HG03045 (cell line): ENCODE data around the gene MYO3B.

Experiments
- ATAC-seq: cut with Tn5 transposase; IDR thresholded peaks from one replicate; pipeline ENCODE4 v1.9.1; 2021; ENCODE audit warnings: mild to moderate bottlenecking, moderate library complexity; ENCODE audit not compliant: unreplicated experiment

MYO3B gene

GRCh38 chr2:170498619-170499018 is 320.7 kb downstream of the MYO3B start:
- ATAC-seq: no peak

GRCh38 chr2:170500104-170500503 is 322.2 kb downstream of the MYO3B start:
- no peak for ATAC-seq

GRCh38 chr2:170500770-170501169 is 322.8 kb downstream of the MYO3B start:
- ATAC-seq: no peak

- ATAC-seq: no peak
These were observed 323.6 kb downstream of the MYO3B start for GRCh38 chr2:170501421-170502043.

- no peak for ATAC-seq
These were observed 324.6 kb downstream of the MYO3B start for GRCh38 chr2:170502361-170503130.

- no peak for ATAC-seq
These were observed 325.6 kb downstream of the MYO3B start for GRCh38 chr2:170503563-170503962.

GRCh38 chr2:170503971-170504809 is 326.2 kb downstream of the MYO3B start:
- ATAC-seq: no peak

GRCh38 chr2:170504810-170505145 is 326.8 kb downstream of the MYO3B start:
- ATAC-seq: no peak

GRCh38 chr2:170505631-170506275 is 327.8 kb downstream of the MYO3B start:
- no peak for ATAC-seq

GRCh38 chr2:170509452-170510193 is 331.7 kb downstream of the MYO3B start:
- no peak for ATAC-seq

- no peak for ATAC-seq
These were observed 334.3 kb downstream of the MYO3B start for GRCh38 chr2:170512266-170512665.

- ATAC-seq: no peak
These were observed 336.2 kb downstream of the MYO3B start for GRCh38 chr2:170514140-170514539.

GRCh38 chr2:170517538-170517937 is 339.6 kb downstream of the MYO3B start:
- ATAC-seq: no peak

GRCh38 chr2:170518911-170519310 is 341.0 kb downstream of the MYO3B start:
- no peak for ATAC-seq

- ATAC-seq: no peak
These were observed 343.4 kb downstream of the MYO3B start for GRCh38 chr2:170521299-170521698.

GRCh38 chr2:170523506-170523905 is 345.6 kb downstream of the MYO3B start:
- ATAC-seq: no peak

GRCh38 chr2:170524828-170525565 is 347.1 kb downstream of the MYO3B start:
- no peak for ATAC-seq

- ATAC-seq: no peak
These were observed 347.6 kb downstream of the MYO3B start for GRCh38 chr2:170525566-170525900.

GRCh38 chr2:170530284-170530745 is 352.4 kb downstream of the MYO3B start:
- ATAC-seq: no peak
